Glomerular endothelial cell (primary cell): ENCODE data around the gene UTP20. TPM values are rescaled to one million over a fixed set of nuclear protein-coding genes. Genes with fewer than 3 reads are reported as not detected.

Source experiments
- DNase-seq: peaks from one replicate; pipeline ENCODE4 v3.0.0-alpha.2; 2011; ENCODE audit warnings: low read depth, low spot score; ENCODE audit errors: extremely low read depth
- total RNA-seq: library from RNA; depleted of rRNA; stranded (reverse); fragments of >200 nt; gene quantifications from 2 replicates; pipeline ENCODE4 v1.2.3, GENCODE V29; 2015

The UTP20 gene
- total RNA-seq, result 13.8 and 16.6 TPM in 2 replicates

GRCh38 chr12:101280006-101280505 lies at the start of gene UTP20:
UTP20 (plus strand) TSS chr12:101280105; CDS start chr12:101280283, 178 bp downstream.
- DNase-seq, result peak; percentile 55

- DNase-seq, result no peak
These were observed 49.4 kb upstream of the UTP20 start for GRCh38 chr12:101230547-101230946.

DNA sequence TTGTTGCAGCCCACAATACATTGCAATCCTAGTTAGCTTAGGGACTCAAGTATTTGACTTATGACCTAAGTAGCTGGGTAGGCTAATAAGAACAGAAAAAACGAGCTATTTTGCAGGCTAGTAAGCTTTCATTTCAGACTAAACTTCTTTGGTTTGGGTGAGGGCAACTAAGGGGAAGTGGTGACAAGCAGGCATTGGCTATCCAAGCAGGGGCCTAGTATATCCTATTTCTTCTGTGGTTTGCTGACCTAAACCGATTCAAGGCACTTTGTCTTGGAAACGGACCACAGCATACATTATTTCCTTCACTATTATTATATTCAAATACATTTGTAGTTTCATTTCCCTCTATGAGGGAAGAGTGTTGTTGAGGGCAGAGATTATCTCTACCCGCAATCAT lies 48.3 kb upstream of the UTP20 start:
- DNase-seq, result no peak

- DNase-seq, result no peak
These were observed 44.2 kb upstream of the UTP20 start for GRCh38 chr12:101235686-101236085.

GRCh38 chr12:101238306-101238705 lies 41.6 kb upstream of the UTP20 start:
- no peak for DNase-seq

DNA sequence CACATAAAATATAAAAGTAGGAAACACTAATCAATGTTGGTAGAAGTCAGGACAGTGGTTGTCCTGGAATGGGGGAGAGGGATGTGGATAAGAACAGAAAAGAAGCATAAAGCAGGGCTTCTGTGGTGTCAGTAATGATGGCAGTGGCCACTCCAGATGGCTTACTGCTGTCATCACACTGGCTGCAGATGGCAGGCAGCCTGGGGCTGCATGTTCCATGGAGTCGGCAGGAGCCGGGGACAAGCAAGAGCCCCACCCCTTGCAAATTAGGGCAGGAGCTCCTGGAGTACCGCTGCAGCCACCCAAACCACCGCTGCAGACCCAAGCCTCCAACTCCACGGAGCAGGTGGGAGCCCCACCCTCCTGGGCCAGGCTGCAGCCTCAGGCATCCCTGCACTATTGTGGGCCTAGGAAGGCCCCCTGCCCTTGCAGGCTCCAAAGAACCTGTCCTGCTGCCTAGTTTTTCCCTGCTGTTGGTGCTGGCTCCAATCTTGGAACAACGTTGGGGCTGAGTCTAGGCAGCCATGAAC lies 41.0 kb upstream of the UTP20 start:
- DNase-seq, result no peak

DNA sequence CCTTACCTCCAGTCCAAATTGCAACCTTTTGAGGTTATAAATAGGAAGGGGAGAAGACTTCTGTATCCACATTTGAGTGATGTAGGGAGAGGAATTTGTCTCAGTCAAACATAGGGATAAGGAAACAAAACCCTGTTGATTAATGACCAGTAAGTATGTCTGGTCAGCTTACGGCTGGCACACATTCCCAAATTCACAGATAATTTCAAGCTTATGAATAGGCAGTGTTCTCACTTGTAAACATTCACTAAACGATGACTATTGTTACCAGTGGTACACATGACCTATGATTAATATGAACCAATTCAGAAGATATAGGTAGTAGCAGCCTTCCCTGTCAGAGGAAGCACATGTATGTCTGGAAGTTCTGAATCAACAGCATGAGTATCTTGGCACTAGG lies 36.8 kb upstream of the UTP20 start:
- DNase-seq, result no peak

GRCh38 chr12:101243616-101244015 lies 36.3 kb upstream of the UTP20 start:
- DNase-seq, result no peak

GRCh38 chr12:101256266-101256665 lies 23.6 kb upstream of the UTP20 start:
- no peak for DNase-seq

DNA sequence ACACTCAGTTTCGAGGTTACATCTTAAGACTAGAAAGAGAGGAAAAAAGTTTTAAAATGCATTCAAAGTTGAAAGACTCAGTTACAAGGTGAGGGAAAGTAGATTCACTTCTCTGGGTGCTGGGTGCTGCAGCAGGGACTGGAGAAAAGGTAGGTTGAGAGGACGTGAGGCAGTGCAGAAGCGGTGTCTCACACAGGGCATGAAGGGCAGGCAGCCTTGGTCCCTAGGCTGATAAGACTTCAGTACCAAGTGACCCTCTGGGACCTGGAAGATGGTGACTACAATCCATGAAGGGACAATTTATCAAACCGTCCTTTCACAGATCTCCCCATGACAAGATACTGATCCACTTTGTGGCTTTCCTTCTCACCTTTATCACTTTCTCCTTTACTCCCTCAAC lies 22.5 kb upstream of the UTP20 start:
- no peak for DNase-seq

GRCh38 chr12:101267111-101267510 lies 12.8 kb upstream of the UTP20 start:
- no peak for DNase-seq

- DNase-seq, result no peak
These were observed 3.5 kb upstream of the UTP20 start for GRCh38 chr12:101276433-101276832.

DNA sequence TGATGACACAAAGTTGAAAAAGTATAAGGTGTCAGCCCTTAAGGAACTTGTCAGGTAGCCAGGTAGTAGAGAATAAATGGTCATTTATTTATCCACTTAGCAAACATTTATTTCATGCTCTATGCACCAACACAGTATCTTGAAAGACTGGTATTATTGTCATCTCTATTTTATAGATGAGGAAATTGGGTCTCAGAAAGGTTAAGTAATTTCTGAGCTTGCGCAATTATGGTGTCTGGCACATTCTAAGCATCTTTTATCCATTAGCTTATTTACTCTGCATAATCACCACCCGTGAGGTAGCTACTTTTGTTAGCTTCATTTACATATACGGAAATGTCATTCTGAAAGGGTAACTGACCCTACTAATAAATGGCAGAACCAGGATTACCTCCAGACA lies 2.5 kb upstream of the UTP20 start:
- no peak for DNase-seq

DNA sequence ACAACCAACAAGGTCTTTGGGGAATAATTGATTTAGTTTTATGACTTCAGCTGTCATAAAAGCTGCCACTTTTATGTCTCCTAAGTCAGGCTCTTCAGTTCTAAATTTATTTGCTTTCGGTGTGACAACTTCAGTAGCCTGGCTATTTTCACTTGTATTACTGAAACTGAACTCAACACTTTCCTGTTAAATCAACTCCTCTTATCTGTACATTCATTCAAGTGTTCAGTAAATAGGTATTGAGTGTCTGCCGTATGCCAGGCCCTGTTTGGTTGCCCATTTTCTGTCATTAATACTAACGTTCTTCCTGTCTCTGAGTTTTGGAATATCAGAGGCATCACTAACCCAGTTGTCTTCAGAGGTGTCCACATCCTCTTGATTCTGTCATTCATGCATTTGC lies 7.5 kb downstream of the UTP20 start:
- DNase-seq, result no peak

- DNase-seq, result no peak
These were observed 17.8 kb downstream of the UTP20 start for GRCh38 chr12:101297661-101298060.

- no peak for DNase-seq
These were observed 18.5 kb downstream of the UTP20 start for GRCh38 chr12:101298426-101298825.

- DNase-seq, result no peak
These were observed 19.4 kb downstream of the UTP20 start for GRCh38 chr12:101299346-101299745.

DNA sequence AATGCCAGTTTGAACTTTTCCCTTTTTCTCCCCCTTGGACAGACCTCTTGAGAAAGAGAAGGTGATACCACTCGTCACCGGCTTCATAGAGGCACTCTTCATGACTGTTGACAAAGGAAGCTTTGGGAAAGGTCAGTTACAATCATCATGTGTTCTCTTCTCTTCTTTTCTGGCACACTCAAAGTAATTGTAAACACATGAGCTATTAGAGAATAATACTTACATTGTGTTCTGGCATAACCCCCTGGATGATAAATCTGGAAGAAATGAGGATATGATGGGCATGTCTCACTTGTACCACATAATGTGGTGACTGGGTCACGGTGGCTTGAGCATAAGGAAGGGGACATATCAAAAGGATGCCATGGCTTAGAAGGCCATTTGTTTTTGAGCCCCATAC lies 20.0 kb downstream of the UTP20 start:
- DNase-seq, result no peak

DNA sequence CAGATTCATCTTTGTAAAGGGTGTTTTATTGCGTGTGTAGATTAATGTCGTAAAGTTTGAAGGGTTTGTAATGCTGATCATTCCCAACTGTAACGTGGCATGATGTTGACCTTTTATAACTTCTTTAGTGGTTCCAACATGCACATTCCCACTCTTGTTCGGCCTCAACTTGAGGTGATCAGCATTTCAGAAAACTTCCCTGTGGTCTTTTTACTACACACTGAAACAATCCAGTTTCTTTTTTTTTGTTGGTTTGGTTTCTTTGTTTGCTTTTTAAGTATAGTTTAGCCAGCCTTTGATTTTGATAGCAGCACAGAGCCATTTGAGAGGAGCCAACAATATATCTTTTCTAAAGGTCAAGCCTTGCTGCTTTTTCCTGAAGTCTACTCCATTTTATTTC lies 22.8 kb downstream of the UTP20 start:
- no peak for DNase-seq

DNA sequence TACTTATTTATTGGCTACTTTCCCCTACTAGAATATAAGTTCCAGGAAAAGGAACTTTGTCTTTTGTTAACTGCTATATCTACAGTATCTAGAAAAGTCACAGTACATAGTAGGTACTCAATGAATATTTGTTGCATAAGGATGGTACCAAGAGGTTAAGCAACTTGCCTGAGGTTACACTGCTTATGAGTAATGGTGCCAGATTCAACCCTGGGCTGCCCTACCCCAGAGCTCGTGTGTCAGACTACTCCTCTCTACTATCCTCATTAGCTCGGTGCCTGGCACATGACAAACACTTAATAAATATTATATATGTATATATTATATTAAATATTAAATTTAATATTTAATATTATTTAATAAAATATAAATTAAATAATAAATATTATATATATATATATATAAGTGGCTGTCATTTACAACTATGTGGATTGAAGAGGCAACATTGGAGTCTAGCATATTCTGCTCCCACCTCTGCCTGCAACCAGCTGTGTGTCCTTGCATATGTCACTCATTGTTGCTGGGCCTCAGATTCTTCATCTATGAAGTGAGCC lies 25.4 kb downstream of the UTP20 start:
- no peak for DNase-seq

GRCh38 chr12:101305794-101306193 lies 25.9 kb downstream of the UTP20 start:
- no peak for DNase-seq

DNA sequence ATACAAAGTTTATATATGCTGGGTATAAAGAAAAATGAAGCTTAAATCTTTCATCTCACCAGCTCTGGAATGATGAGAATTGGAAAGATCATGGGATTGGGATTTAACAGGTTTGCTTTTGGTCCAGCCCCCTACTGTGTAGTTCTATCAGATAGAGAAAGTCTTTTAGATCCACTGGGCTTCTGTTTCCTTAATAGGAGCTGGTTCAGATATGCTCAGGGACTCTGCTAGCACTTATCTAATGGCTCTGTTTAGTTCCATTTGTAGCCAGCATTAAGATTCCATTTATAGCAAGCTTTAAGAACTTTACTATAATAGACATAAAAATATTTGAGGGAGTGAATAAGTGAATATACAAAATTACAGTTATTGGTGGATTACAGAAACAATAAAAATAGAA lies 42.6 kb downstream of the UTP20 start:
- DNase-seq, result no peak

GRCh38 chr12:101323255-101323654 lies 43.4 kb downstream of the UTP20 start:
- DNase-seq, result no peak
